ENCODE measurements around the gene STEAP1B.

The STEAP1B gene

DNA sequence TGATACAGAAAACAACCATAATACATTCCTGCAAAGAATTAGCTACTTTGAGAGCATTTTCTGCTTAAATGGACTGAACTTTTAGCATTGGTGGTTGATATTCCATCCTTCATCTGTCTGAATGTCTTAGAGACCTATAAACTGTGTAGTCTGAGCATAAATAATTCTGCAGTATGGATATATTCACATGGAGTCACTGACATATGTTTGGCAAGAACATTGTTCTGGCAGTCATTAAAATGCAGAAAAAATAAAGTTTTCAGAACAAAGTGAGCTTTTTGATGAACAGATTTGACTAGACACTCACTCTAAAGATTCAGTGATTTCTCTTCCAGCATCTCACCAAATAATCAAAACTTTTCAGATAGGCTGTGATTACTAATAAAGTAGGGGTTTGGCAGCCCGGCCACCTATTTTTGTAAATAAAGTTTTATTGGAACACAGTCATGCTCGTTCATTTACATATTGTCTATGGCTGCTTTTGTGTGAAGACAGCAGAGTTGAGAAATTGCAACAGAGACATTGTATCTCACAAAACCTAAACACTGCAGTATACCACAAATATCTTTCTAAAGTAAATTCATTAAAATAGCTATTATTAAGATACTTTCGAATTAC lies 98.9 kb downstream of the STEAP1B start:
- DNase-seq (ENCODE audit: low read depth in 3 of 3): no peak

GRCh38 chr7:22400150-22400814 lies 99.7 kb downstream of the STEAP1B start:
- DNase-seq (ENCODE audit: low read depth in 3 of 3): no peak

DNA sequence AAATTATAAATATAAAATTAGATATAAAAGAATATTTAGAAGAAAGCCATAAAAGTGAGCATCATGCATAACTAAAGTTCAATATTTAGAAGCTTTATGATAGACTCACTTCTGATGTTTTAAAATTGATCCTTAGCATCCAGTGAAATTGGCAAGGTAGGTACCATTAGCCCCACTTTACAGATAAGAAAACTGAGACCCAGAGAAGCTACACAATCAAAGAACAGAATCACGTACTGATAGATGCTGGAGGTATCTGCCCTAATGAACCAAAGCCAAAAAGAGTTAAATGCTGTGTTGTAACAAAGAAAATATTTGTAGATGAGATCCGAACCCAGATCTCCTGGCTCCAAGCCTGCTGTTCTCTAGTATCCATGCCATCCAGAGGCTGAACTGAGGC lies 100.4 kb downstream of the STEAP1B start:
- DNase-seq (ENCODE audit: low read depth in 3 of 3): no peak

DNA sequence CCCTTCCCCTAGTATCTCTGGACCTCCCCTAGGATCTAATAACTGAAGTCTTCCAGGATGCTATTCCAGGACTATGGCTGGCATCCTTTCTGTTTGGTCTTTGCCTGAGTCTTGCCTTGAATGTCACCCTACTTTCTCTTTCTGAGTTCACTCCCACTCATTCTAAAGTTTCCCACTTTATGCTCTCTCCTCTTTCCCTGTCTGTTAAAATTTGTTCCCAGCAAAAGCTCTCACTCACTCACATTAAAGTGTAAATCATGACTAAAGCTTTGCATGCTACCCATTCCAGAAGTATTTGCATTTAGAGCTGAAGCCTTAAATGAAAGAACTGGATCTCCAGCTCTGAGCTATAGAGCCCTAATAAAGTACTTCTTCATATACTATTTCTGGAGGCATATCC lies 100.9 kb downstream of the STEAP1B start:
- DNase-seq (ENCODE audit: low read depth in 3 of 3): no peak

GRCh38 chr7:22397981-22398380 lies 102.0 kb downstream of the STEAP1B start:
- DNase-seq (ENCODE audit: low read depth in 3 of 3): no peak

- DNase-seq (ENCODE audit: low read depth in 3 of 3): no peak
Observed at GRCh38 chr7:22395222-22395621, 104.8 kb downstream of the STEAP1B start.

- DNase-seq (ENCODE audit: low read depth in 3 of 3): no peak
Observed at GRCh38 chr7:22394739-22395138, 105.2 kb downstream of the STEAP1B start.

DNA sequence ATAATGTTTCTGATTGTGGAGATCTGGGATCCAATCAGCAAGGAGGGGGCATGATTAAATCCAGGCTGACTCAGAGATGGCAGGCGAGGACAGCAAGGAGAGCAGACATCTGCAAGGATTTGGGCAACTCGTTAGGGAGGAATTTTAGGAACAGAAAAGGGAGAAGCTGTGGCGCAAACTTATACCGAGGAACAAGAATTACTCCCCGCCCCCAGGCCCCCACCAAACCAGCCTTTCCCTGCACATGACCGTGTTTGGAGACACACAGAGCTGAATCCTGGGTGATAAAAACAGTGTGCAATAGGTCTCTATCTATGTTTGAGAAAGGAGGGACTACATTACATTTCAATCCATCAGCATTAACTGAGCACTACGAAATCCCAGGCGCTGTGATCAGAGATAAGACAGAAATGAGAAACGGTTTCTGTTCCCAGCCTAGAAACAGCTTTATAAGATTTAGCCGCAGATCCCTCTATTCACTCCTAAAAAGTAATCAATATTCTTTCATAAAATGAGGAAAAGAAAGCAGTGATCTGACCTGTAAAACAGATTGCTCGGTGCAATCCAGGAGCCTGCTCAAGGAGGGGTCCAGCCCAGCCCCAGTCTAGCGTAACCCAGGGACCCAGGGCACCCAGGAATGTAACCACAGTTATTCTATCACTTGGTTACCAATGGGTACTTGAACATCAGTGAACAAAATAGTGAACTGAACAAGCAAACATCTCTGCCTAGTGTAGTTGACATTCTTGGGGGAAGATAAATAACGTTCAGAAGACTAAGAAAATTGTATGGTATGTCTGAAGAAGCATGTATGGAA lies 105.9 kb downstream of the STEAP1B start:
- DNase-seq (ENCODE audit: low read depth in 3 of 3): no peak

- no peak for DNase-seq (ENCODE audit: low read depth in 3 of 3)
Observed at GRCh38 chr7:22390516-22390915, 109.5 kb downstream of the STEAP1B start.

DNA sequence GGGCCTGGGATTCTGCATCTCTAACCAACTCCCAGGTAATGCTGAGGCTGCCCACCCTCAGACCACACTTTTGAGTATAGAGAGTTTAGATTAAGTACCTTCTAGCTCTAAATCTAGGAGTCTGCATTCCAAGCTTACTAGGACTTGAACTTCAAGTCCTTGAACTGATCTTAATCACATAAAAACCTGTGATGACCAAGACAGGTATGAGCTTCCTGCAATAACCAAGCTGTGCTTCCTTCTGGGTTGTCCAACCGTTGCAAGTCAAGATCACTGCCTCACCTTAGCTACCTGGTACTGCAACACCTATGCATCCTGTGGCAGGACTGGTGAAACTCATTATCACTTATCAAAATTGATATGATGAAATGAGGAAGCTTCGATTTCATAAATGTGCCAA lies 110.1 kb downstream of the STEAP1B start:
- no peak for DNase-seq (ENCODE audit: low read depth in 3 of 3)

DNA sequence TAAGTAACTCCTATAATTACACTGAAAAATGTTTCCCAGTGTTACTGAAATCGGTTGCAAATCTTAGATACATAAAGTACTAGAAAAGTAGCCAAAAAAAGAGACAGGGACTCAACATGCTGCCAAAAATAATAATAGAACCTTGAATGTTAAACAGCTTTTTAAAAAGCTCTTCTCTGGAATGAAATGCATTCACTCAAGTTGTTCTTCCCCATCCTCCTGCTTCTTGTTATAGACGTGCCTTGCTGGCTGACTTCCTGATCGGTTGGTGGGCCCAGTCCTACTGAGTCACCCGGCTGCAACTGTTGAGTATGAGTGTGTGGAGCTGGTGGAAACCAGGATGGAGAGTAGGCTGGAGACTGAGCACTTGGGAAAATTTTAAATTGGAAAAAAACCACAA lies 112.4 kb downstream of the STEAP1B start:
- DNase-seq (ENCODE audit: low read depth in 3 of 3): no peak

GRCh38 chr7:22386865-22387264 lies 113.1 kb downstream of the STEAP1B start:
- DNase-seq (ENCODE audit: low read depth in 3 of 3): no peak

GRCh38 chr7:22386206-22386858 lies 113.7 kb downstream of the STEAP1B start:
- DNase-seq (ENCODE audit: low read depth in 3 of 3): no peak

DNA sequence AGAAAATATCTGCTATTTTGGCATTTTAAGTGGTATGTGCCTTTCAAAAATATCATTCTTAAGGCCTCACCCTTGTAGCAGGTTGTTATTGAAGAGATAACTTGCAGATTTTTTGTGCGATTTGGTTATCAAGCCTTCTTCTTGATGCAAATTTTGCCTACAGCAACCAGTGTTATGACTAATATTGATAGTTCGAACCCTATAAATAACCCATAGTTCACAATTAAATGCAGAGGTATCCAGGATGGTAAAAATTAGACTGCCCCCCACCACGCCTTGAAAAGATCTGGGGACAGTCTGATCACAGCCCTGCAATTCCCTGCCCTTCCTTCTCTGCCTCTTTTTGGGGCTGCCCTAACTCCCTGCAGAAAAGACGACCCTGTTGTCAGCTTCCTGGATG lies 114.7 kb downstream of the STEAP1B start:
- DNase-seq (ENCODE audit: low read depth in 3 of 3): no peak

GRCh38 chr7:22380333-22380732 lies 119.7 kb downstream of the STEAP1B start:
- DNase-seq (ENCODE audit: low read depth in 3 of 3): no peak

DNA sequence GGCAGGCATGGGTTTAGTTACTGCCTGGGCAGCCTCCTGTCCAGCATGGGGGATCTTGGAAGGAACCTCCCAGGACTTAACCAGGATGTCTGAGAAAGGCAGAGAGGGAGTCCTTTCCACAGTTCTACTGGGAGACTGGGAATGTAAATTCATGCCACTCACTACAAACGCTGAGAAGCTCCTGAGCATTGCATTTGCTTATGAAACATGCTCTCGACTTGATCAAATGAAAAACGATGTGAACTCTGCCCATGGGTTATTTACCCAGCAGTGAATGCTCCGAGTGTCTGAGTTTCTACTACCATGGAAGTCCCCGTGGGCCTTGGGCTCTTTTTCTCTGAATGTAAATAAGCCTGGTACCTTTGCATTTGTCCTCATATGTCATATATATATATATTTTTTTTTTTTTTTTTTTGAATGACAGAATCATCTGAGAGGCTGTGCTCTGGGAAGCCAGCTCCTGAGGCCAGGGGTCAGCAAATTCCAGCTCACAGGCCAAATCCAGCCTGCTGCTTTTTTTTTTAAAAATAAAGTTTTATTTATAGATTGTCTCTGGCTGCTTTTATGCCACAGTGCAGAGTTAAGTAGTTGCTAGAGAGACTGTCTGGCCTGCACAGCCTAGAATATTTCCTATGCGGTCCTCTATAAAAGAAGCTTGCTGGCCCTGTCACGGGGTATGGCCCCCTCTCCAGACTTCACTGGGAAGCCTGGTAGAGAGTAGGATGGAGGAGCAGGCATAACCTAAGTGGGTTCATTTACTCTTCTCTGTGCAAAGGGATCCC lies 121.6 kb downstream of the STEAP1B start:
- no peak for DNase-seq (ENCODE audit: low read depth in 3 of 3)

- no peak for DNase-seq (ENCODE audit: low read depth in 3 of 3)
Observed at GRCh38 chr7:22377703-22378102, 122.3 kb downstream of the STEAP1B start.

DNA sequence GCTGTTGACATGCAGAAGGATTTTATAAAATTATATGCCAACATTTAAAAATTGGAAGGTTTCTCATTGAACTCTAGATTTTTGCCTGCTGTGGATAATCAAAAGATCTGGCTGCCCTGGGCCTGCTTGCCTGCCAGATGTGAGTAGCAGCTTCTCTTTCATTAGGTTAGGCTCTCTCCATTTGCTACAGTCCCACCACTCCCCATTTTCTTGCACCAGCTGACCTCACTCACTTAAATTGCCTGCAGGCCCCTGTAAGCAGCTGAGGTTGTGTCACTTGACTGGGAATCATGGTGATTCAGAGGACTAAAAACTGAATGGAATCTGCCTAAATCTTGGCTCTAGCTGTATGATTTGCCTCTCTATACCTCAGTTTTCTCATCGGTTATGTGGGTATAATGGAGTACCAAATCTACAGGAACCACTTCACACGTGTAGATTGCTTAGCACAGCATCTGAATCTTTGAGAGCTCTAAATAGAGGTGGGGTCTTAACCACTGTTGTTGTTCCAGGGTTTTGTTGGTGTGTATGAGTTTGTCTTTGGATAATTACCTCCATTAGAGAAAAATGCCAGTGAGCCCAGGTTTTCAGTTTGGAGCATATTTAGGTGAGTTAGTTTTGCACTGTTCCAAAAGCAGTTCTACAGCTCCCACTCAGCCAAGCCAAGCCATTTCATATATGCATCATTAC lies 124.5 kb downstream of the STEAP1B start:
- DNase-seq (ENCODE audit: low read depth in 3 of 3): no peak

GRCh38 chr7:22373911-22374310 lies 126.1 kb downstream of the STEAP1B start:
- no peak for DNase-seq (ENCODE audit: low read depth in 3 of 3)

DNA sequence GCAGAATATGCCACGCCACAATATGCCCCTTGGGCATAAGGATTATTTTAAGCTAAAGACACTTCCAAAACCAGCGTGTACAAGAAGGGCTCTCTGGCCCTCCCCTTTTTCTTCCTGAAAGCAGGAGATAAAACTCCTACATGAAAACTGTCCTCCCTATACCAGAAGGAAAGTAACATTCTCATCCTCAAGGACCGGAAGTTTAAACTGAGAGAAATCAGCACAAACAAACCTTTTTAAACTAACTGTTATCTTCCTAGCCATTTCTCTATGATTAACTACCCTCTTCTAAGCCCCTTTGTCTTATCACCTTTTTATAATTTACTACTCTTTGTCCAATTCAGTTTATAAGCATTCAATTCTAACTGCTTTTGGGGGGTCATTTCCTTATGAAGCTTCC lies 126.6 kb downstream of the STEAP1B start:
- no peak for DNase-seq (ENCODE audit: low read depth in 3 of 3)

- no peak for DNase-seq (ENCODE audit: low read depth in 3 of 3)
Observed at GRCh38 chr7:22372863-22373262, 127.1 kb downstream of the STEAP1B start.

All from stimulated activated CD4-positive, alpha-beta T cell treated with anti-CD3 and anti-CD28 coated beads, TNF-alpha, amount 100 ng/mL, for 4 hours (primary cell).